ENCODE data around the gene BCAS3. TPM values are rescaled to one million over a fixed set of nuclear protein-coding genes. Genes with fewer than 3 reads are reported as not detected.
"Not testable (repeated sequence)": the region's sequence is repeated elsewhere in the genome, so short reads cannot be mapped to it uniquely, and the experiment has no call there.

The BCAS3 gene
- total RNA-seq, 1 donor from 2014 or later, result 25.6 TPM

DNA sequence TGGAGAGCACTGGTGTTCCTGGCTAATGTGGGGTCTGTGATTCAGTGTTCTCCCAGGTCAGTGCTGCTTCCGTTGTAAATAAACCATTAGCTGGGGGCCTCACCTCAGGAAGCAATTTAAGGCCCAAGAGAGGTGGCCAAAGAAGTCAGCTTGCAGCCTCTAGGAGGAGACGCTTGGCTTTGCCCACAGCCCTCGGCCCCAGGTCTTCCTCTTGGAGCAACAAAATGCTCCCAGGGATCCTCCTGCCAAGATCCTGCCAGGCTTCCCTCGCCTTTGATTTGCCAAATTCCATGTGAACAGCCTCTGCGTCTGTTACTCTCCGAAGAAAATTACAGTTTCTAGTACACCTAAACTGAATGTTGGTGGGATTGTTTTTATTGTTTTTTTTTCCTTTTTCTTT is 659.6 kb downstream of the BCAS3 start:
- no peak for DNase-seq (ENCODE audit: low spot score)

DNA sequence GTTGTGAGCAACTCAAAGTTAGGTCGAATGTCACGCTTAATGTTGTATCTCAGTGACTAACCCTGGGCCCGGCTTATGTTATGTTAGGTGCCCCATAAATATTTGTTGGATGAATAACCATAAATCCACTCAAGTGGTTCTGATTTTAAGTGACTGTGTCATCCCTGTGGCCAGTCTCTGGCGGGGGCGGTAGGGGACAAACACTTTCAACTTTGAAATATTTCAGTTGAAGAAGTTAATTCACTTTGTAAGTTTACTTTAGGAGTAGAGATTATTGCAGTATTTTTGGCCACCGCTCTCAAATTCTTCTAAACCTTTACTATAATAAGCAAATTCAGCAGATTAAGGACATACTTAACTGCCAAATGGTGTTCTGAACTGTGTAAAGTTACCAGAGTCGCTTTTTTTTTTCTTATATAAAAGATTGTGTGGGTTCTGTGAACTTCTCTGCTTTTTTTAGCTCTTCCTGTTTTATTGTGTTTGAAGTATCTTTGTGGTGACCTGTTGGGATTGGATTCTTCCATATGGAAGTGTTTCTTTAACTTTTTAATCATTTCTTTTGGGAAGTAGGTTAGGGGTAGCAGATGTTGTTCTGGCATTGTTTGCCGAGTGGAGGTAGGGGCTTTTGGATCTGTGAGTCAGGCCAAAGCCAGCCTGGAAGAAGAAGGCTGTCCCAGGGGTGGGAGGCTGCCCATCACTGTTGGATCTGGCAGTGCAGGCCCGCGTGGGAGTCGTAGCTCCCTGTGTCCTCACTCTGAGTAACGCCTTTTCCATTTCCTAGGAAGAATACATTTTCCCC is 660.5 kb downstream of the BCAS3 start:
- DNase-seq (ENCODE audit: low spot score), result no peak

DNA sequence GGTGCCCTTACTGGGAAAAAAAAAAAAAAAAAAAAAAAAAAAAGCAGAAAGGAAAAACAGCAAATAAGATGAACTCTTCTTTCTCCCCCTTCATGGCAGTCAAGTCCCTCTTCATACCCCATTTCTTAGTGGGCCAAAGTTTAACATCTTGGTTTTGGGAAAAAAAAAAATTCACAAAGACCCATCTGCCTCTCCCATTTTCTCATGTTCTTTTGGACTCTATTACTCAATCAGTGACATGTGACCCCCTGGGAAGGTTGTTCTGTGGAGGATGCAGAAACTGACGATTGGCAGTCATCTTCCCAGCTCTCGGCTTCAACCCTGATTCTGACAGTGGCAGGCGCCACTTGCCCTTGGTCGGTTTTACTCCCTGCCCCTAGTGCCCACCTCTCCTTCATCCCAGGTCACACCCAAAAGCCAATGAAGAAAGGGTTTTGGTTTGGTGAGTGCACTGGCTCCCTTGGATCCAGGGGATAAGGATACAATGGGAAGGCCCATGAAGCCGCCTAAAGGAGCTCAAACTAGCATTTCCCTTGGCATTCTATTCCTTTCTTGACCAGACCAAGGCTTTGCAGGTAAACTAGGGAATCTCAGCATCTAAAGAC is 661.3 kb downstream of the BCAS3 start:
- no peak for DNase-seq (ENCODE audit: low spot score)

DNA sequence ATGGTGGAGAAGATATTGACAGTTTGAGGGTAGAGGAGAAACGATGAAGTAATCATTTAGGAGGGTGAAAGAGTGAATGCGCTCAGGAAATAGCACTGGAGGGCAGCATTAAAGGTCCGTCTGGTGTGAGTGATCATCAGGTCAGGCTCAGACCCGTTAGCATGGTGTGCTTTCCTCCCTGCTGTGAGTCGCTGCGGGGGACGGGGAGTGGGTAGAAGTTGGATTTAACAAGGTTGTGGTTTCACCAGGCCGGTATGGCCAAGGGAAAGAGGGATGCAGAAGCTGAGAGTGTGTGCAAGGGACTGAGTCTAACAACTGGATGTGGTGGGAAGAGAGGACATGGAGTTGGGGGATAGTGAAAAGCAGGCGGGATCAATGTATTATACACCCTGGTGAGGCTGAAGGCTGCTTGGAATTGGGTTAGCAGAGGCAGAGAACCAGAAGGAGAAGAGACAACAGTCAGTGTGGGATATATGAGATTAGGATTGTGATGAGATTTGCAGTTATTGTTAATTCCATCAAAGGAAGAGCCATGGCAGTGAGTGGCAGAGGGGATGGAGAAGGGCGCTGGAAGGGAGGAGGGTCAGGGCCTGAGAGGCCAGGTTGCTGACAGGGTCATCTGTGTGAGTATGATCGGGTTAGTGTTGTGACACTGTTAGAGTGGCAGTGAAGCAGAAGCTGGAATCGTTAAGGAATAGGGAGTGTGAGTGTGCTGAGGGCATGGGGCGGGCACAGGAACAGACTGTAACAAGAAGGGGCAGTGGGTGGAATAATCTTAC is 663.0 kb downstream of the BCAS3 start:
- no peak for DNase-seq (ENCODE audit: low spot score)

DNA sequence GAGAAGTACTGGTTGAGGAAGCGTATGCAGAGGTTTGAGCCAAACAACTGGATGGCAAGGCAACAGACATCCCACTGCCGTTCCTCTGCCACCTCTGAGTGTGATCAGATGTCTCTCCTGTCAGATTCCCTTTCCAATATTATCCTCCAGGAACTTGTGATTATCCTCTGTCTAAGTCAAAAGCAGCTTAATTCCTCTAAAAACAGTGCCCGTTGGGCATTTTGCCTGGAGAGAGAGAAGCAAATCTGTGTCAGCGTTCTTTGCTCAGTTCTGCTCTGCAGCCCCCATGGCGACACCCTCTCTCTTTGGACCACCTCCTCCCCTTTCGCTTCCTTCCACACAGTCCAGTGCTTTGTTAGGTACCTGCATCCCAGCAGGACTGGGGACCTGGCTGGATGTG is 665.9 kb downstream of the BCAS3 start:
- no peak for DNase-seq (ENCODE audit: low spot score)

DNA sequence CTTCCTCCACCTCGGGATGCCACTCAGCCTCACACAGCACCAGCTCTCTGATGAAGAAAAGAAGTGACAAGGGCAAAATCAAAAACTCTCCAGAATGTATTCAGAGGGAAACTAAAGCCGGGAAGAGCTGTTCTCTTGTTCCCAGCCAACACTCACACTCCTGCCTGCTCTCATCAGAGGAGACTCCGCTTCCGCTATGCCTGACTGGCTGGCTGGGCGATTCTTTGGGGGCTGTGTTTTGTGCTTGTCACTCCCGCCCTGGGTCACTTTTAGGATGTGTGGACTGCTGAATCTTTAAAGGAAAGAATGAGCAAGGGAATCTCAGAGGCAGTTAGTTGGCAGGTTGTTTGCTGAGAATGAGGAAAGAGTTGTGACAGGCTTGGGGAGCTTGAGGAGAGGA is 667.4 kb downstream of the BCAS3 start:
- no peak for DNase-seq (ENCODE audit: low spot score)

DNA sequence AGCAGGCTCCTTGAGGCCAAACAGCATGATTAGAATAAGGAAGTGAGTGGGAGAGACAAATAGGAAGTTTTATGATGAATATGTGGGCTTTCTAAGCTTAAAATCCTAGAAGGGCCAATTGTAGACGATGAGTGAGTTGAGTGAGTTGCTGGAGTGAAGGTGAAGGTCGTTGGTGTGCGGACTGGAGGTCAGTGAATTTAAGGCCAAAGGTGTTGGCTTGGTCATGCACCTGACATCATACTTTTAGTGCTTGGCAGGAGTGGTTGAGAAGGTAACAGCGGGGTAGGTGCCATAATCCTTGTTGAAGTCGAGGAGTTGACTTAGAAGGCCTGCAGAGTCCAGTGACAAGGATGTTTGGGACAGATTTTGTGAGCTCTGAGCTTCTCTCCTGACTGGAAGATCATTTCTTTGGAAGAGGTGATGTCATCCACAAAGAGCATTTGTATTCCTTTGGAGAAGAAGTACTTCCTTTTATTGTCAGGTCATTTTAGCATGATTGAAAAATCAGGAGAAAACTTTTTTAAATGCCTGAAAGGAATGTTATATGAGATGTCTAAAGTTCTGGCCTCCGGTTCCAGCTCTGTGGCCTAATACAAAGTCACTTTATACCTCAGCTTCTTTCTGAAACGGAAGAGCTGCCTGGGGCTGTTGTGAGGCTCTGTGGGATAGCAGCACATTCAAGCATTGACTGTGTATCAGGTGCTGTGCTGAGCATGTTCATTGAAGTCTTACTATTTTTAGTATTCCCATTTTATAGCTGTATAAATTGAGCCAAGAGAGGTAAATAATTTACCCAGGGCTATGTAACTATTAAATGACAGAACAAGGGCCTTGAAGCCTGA is 668.4 kb downstream of the BCAS3 start:
- no peak for DNase-seq (ENCODE audit: low spot score)

DNA sequence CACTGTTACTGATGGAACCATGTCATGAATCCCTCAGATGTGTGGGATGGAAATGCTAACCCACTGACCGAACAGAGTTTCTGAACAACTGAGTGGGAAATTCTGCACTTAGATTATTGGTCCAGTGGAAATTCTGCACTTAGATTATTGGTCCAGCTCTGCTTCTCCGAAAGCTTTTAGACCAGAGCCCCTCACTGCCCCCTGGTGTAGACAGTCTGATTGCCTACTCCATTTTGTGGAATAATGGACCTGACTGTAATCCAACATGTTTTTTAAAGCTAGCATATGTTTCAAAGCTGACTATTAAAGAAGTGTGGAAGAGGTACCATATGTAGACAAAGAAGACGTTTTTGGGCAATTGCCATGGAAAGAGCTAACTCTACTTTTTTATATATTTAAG is 671.7 kb downstream of the BCAS3 start:
- DNase-seq (ENCODE audit: low spot score), result no peak

DNA sequence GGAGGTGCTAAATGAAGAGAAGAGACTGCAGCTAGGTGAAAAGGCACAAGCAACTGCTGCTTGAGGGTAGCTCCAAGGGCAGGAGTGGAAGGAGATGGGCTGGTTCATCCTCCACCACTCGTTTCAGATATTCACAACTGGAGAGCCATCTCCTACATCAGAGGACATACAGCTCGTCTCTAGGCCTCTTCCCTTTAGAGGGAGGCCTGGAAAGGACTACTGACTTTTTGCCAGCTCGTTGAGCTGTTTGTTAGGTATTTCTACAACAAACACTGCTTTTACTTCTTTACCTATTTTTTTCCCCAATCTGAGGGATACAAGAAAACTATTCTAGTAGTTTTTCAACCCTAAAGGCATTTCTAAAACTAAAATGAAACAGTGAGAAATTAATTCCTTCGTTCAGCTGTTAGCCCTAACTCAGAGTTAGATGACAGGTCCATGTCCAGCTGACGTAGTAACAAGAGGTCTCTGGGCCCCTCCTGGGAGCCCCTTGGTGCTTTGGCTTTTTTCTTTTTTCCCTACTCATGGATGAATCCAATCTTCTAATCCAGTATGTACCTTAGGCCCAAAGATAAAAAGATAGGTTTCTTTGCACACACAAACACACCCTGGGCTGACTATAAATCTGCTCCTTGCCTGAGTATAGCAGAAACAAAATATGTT is 674.2 kb downstream of the BCAS3 start:
- DNase-seq (ENCODE audit: low spot score), result no peak

DNA sequence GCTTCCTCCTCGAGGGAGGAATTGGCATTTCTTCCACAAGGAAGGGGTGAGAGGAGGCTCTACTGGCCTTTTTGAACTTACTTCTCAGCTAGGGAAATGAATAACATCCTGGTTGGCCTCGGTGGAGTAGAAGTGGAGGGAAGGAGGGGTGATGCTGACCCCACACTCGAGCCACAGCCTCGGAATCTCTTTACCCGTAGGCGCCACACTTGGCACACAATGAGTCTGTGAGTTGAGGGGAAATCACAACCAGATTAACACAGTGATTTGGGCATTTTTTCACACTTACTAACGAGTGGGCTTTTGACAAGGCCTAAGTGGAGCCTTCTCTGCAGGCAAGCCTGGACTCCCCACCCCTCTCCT is 674.7 kb downstream of the BCAS3 start:
- DNase-seq (ENCODE audit: low spot score), result no peak

DNA sequence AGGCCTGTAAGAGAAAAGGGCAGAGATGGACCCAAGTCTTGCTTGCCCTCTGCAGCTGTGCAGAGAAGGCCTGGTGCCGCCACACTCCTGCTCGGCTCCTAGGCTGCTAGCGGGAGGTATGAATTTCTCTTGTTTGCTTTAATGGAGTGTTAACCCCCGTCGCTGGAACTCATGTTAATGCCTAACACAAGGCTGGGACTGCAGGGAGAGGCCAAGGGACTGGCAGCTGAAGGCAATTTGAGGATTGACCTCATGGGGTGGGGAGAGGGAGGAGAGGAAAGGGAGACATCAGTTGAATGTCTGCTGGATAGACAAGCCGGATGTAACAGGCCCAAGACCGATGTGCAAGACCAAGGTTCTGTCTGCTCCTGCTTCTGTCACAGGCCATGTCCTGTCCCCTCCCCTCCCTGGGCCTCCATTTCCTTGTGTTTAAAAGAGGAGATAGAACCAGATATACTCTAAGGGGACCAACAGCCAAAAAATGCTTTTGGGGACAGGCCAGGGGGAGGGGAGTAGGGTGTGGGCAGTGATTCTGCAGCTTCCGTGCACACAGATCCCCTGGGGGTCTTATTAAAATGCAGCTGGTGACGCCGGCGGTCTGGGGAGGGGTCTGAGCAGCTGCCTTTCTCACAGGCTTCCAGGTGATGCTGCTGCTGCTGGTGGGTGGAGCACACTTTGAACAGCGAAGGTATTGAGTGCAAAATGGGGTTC is 675.3 kb downstream of the BCAS3 start:
- DNase-seq (ENCODE audit: low spot score), result no peak

DNA sequence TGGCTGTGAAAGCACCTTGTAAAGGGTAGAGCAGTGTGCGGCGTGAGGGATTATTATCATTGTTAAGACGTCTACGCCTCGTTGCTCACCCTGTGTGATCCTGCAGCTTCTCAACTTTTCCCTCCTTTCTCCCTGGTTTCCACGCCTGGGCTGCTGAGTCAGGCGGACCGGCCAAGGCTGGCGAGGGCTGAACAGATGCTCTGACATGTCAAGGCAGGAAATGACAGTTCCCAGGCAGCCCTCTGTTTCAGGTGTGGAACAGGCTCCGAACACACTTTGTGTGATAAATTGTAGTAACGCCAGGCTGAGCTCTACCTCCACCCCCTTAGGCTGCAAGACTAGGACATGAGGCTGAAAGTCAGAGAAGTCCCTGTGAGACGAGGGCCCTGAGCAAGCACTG is 676.0 kb downstream of the BCAS3 start:
- no peak for DNase-seq (ENCODE audit: low spot score)

DNA sequence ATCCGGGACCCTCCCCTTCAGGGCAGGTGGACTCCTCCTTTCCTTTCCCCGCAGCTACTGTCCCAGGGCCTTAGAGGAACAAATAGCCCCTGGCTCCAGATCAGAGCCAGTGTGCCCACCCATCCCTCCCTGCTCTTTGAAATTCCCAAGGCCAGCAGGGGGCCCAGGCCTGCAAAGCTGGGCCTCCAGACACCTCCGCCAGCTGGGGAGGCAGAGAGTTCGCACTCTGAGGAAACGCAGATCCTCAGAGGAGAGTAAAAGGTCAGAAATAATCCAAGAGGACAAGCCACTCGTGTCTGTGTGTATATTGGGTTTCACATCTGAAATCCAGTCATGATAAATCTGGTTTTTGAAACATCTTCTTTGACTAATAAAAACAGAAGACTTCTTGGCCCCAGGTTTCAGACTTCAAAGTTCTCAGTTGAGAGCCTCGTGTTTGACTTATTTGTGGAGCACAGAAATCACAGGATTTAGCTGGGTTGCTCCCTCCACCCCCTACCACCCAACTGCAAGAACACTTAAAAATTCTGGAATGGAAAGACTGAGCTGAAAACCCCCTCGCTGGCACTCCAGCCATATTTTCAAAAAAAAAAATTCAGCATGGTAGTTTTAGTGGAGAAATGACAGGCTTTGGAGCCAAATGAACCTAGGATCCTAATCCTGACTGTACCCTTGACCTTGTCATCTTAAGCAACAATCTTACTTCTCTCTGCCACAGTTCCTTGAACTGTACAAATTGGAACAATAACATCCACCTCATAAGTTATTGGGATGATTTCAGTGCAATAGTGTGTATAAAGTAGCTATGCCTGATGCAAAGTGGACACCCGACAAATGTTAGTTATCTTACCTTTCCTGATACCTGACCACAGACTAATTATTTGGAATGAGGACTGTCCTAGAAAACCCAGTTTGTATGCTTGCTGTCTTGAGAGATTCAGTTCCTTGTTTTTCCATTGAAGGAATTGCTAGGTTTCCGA is 677.5 kb downstream of the BCAS3 start:
- DNase-seq (ENCODE audit: low spot score), result no peak

DNA sequence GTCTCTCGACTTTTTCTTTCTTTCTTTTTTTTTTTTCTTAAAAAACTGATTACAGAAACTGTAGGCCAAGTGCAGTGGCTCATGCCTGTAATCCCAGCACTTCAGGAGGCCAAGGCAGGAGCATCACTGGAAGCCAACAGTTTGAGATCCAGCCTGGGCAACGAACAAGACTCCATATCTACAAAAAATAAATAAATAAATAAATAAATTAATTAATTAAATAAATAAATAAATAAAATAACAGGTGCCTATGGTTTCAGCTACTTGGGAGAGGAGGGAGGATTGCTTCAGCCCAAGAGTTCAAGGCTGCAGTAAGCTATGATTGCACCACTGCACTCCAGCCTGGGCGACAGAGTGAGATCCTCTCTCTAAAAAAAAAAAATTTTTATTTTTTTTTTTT is 679.4 kb downstream of the BCAS3 start:
- DNase-seq (ENCODE audit: low spot score), result not testable (repeated sequence)

DNA sequence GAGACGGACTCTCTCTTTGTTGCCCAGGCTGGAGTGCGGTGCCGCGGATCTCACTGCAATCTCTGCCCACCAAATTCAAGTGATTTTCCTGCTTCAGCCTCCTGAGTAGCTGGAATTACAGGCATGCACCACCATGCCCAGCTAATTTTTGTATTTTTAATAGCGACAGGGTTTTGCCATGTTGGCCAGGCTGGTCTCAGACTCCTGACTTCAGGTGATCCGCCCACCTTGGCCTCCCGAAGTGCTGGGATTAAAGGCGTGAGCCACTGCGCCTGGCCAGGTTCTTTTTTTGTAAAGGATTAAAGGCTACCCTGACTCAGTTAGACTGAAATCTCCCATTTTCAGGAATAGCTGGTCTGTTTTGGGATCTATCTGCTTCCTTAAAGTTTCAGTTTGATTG is 681.9 kb downstream of the BCAS3 start:
- not testable (repeated sequence) for DNase-seq (ENCODE audit: low spot score)

DNA sequence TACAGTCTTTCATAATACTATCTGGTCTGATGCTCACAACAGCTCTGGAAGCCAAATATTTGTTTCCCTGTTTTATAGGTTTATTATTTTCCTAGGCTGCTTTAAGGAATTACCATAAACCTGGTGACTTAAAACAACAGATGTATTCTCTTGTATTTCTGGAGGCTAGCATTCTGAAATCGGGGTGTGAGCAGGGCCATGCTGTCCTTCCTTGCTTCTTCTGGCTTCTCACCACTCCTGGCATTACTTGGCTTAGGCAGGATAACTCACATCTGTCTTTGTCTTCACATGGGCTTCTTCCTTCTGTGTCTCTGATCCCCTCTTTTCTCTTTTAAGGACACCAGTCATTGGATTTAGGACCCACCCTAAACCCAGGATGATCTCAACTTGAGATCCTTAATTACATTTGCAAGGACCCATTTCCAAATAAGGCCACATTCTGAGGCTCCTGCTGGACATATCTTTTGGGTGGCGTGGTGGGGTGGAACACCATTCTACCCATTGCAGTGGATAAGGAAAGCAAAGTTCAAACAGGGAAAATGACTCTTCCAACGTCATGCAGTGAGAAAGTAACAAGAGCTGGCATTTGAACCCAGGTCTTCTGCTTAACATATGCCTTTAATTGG is 682.8 kb downstream of the BCAS3 start:
- DNase-seq (ENCODE audit: low spot score), result no peak

DNA sequence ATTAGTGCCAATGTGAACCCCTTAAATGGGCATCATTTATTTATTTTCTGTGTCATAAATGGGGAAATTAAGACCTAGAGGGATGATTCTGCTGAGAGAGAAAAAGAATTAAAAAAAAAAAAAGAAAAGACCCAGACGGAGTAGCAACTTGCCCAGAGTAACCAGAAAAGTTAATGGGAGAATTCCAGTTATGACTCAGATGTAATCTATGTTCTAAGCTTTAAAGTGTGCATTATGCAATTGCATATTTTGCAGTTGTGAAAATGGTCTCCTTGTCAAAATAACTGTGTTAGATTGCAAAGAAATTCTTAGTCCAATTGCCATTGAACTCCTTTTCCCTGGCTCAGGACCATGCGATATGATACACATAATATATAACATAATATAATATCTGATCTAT is 683.4 kb downstream of the BCAS3 start:
- no peak for DNase-seq (ENCODE audit: low spot score)

DNA sequence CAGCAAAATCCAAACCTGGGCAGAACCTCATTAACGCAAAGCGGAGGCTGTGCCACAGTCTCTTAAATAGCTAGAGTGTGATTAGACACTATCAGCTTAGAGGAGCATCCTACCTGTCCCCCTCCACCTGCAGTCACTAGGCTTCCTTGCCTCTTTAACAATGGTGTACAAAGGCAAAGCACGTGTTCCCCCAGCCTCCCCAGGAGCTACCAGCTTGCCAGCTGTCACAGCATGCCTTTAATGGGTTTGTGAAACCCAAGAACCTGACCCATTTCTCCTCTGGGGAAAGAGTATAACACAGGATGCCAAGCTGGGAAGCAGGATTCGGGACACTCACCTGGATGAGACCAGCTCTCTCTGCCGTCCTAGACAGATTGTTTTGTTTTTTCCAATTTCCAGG is 684.7 kb downstream of the BCAS3 start:
- DNase-seq (ENCODE audit: low spot score), result no peak
